Measurements from ENCODE around the gene HTR3D. TPM values are rescaled to one million over a fixed set of nuclear protein-coding genes. Genes with fewer than 3 reads are reported as not detected.
"Not testable (repeated sequence)": the region's sequence is repeated elsewhere in the genome, so short reads cannot be mapped to it uniquely, and the experiment has no call there.

HTR3D gene
- total and polyA plus RNA-seq, 4 experiments from 2014 or later, result not detected

DNA sequence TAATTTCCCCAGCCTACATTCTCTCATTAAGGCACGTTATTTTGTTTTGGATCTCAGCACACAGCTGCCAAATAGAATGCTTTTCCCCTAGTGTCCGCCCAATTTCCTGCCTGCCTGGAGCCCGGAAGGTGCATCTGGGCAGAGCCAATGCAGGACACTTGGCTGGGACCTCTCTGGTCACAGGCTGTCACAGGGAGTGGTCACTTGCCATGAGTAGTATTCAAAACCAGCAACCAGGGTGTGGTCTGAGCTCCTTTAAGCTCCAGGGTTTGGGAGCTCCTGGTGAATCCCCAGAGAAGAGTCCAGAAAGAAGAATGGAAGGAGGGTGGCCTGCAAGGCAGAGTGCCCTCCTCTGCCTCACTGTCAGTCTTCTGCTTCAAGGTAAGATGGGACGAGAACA, 21.2 kb downstream of the HTR3D start, which contains the start of gene HTR3C:
TSS of gene HTR3C (plus strand) at position 281 of the 400 bp plus-strand sequence. CDS start at position 315, 34 bp downstream.
- Mint-ChIP-seq H3K27me3 (peaks cover 4 to 13% of the 10 kb centered on the region in 2 donors), H3K36me3 (no peaks in the 10 kb centered on the region), H3K4me3 (no peak within 1 kb of the TSS), H3K9me3 (peaks cover 0 to 3% (median 0%) of the 10 kb centered on the region in 8 donors), H3K27ac (no peak within 1 kb of the TSS), H3K4me1 (peaks cover 0 to 1% (median 0%) of the 10 kb centered on the region in 4 donors)
- ChIA-PET POLR2A (ENCODE audit: partially characterized antibody) (no interaction called here), CTCF (ENCODE audit: partially characterized antibody) (no interaction called here)
- Histone ChIP-seq H3K9me3 (ENCODE audit: control insufficient read depth in 1 of 2, low read length in 2 of 2) (no peaks in the 10 kb centered on the region), H3K4me3 (ENCODE audit: low read length in 2 of 2) (no peak within 1 kb of the TSS), H3K4me1 (ENCODE audit: insufficient read depth, low read length) (no peaks in the 10 kb centered on the region), H3K36me3 (ENCODE audit: insufficient read depth, low read length) (no peaks in the 10 kb centered on the region), H3K27me3 (ENCODE audit: insufficient read depth, low read length) (no peaks in the 10 kb centered on the region), H3K27ac (ENCODE audit: low read depth, low read length) (no peak within 1 kb of the TSS)
- intact Hi-C loops (cut with micrococcal nuclease), result no loop called here
- no peak for DNase-seq

DNA sequence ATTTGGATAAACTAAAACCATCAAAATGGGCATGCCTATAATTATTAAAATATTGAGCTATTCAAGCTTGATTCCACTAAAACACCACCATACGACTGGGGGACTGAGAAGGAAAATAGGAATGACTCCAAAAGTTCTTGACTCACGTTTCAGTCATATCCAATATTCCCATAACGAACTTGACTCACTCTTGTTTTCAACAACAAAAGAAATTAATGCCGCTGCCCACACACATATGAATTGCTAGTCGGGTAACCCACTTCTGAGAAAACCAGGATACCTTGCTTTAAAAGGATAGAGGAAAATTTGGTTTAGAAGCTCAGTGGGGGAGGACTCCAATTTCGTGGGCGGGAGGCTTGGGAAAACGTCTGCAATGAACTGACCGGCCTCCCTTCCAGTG, 26.5 kb downstream of the HTR3D start:
- CTCF ChIA-PET (ENCODE audit: partially characterized antibody), result no interaction called here
- H3K27me3 ChIP-seq (ENCODE audit: insufficient read depth, low read length), result no peaks in the 10 kb centered on the region
- no peak overlapping the region for H3K27ac ChIP-seq (ENCODE audit: low read depth, low read length)
- H3K4me3 Mint-ChIP-seq, result no peak overlapping the region
- DNase-seq, result no peak
- no peaks in the 10 kb centered on the region for H3K27me3 Mint-ChIP-seq
- H3K4me1 ChIP-seq (ENCODE audit: insufficient read depth, low read length), result no peaks in the 10 kb centered on the region
- H3K4me1 Mint-ChIP-seq, result no peaks in the 10 kb centered on the region
- no peak overlapping the region for H3K27ac Mint-ChIP-seq
- no peaks in the 10 kb centered on the region for H3K36me3 ChIP-seq (ENCODE audit: insufficient read depth, low read length)
- H3K36me3 Mint-ChIP-seq, result no peaks in the 10 kb centered on the region
- intact Hi-C loops (cut with micrococcal nuclease), result no loop called here
- H3K4me3 ChIP-seq (ENCODE audit: low read length in 2 of 2), result no peak overlapping the region
- POLR2A ChIA-PET (ENCODE audit: partially characterized antibody), result interaction anchor here (0.8 kb wide), 1 partner anchor 40 kb away, joined by 3 read pairs; the partner anchor contains the start of gene ABCC5
- no peaks in the 10 kb centered on the region for H3K9me3 ChIP-seq (ENCODE audit: control insufficient read depth in 1 of 2, low read length in 2 of 2)
- H3K9me3 Mint-ChIP-seq, result peaks cover 0 to 1% (median 0%) of the 10 kb centered on the region in 8 donors

GRCh38 chr3:184059424-184059823, 27.9 kb downstream of the HTR3D start:
- no peaks in the 10 kb centered on the region for H3K27me3 Mint-ChIP-seq
- CTCF ChIA-PET (ENCODE audit: partially characterized antibody), result no interaction called here
- H3K4me1 ChIP-seq (ENCODE audit: insufficient read depth, low read length), result no peaks in the 10 kb centered on the region
- no peaks in the 10 kb centered on the region for H3K36me3 Mint-ChIP-seq
- no peak overlapping the region for H3K4me3 ChIP-seq (ENCODE audit: low read length in 2 of 2)
- no peak overlapping the region for H3K27ac Mint-ChIP-seq
- no peak overlapping the region for H3K27ac ChIP-seq (ENCODE audit: low read depth, low read length)
- H3K9me3 Mint-ChIP-seq, result peaks cover 0 to 1% (median 0%) of the 10 kb centered on the region in 8 donors
- no peaks in the 10 kb centered on the region for H3K9me3 ChIP-seq (ENCODE audit: control insufficient read depth in 1 of 2, low read length in 2 of 2)
- intact Hi-C loops (cut with micrococcal nuclease), result no loop called here
- H3K4me3 Mint-ChIP-seq, result no peak overlapping the region
- H3K4me1 Mint-ChIP-seq, result no peaks in the 10 kb centered on the region
- no peak for DNase-seq
- no peaks in the 10 kb centered on the region for H3K36me3 ChIP-seq (ENCODE audit: insufficient read depth, low read length)
- H3K27me3 ChIP-seq (ENCODE audit: insufficient read depth, low read length), result no peaks in the 10 kb centered on the region
- POLR2A ChIA-PET (ENCODE audit: partially characterized antibody), result no interaction called here

GRCh38 chr3:184062637-184063036, 31.1 kb downstream of the HTR3D start:
- intact Hi-C loops (cut with micrococcal nuclease), result no loop called here
- no peak overlapping the region for H3K27ac Mint-ChIP-seq
- no peak overlapping the region for H3K4me3 Mint-ChIP-seq
- POLR2A ChIA-PET (ENCODE audit: partially characterized antibody), result no interaction called here
- no peaks in the 10 kb centered on the region for H3K36me3 ChIP-seq (ENCODE audit: insufficient read depth, low read length)
- H3K9me3 Mint-ChIP-seq, result no peaks in the 10 kb centered on the region
- H3K4me1 ChIP-seq (ENCODE audit: insufficient read depth, low read length), result no peaks in the 10 kb centered on the region
- no peaks in the 10 kb centered on the region for H3K27me3 Mint-ChIP-seq
- no peak overlapping the region for H3K4me3 ChIP-seq (ENCODE audit: low read length in 2 of 2)
- H3K27me3 ChIP-seq (ENCODE audit: insufficient read depth, low read length), result no peaks in the 10 kb centered on the region
- H3K9me3 ChIP-seq (ENCODE audit: control insufficient read depth in 1 of 2, low read length in 2 of 2), result no peaks in the 10 kb centered on the region
- no peaks in the 10 kb centered on the region for H3K4me1 Mint-ChIP-seq
- CTCF ChIA-PET (ENCODE audit: partially characterized antibody), result no interaction called here
- no peak overlapping the region for H3K27ac ChIP-seq (ENCODE audit: low read depth, low read length)
- H3K36me3 Mint-ChIP-seq, result no peaks in the 10 kb centered on the region
- no peak for DNase-seq

- ChIA-PET CTCF (ENCODE audit: partially characterized antibody) (no interaction called here), POLR2A (ENCODE audit: partially characterized antibody) (no interaction called here)
- Mint-ChIP-seq H3K9me3 (peaks cover 0 to 13% (median 5%) of the 10 kb centered on the region in 8 donors), H3K4me1 (no peaks in the 10 kb centered on the region), H3K27ac (no peak overlapping the region), H3K4me3 (no peak overlapping the region), H3K27me3 (peaks cover 4 to 6% of the 10 kb centered on the region in 2 donors), H3K36me3 (peaks cover 0 to 5% of the 10 kb centered on the region in 2 donors)
- H3K4me1 ChIP-seq (ENCODE audit: insufficient read depth, low read length), result no peaks in the 10 kb centered on the region
- intact Hi-C loops (cut with micrococcal nuclease), result no loop called here
- H3K9me3 ChIP-seq (ENCODE audit: control insufficient read depth in 1 of 2, low read length in 2 of 2), result no peaks in the 10 kb centered on the region
- H3K27ac ChIP-seq (ENCODE audit: low read depth, low read length), result no peak overlapping the region
- no peak for DNase-seq
- H3K27me3 ChIP-seq (ENCODE audit: insufficient read depth, low read length), result no peaks in the 10 kb centered on the region
- no peak overlapping the region for H3K4me3 ChIP-seq (ENCODE audit: low read length in 2 of 2)
- H3K36me3 ChIP-seq (ENCODE audit: insufficient read depth, low read length), result no peaks in the 10 kb centered on the region
Observed at GRCh38 chr3:184066211-184066610, 34.7 kb downstream of the HTR3D start.

DNA sequence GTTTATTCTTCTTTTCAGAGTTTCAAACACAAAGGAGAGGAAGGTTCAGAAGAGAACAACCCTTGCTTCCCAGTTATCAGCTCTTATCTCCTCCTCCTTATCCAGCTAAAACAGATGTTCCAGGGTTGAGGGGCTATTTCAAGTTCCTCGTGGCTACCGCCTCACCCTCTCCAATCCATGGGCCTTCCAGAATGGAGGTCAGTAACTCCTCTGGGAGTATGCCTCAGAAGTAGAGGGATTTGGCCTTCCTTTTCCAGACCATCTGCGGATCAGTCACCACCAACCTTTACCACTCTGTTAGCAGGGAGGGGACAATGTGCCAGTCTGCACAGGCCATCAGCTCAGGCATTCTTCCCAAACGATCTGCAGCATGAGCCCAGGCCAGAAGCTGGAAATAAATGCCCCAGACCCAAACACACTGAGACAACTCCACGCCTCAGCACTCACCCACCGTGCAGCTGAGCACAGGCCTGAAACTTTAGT, 36.1 kb downstream of the HTR3D start:
- no peaks in the 10 kb centered on the region for H3K36me3 ChIP-seq (ENCODE audit: insufficient read depth, low read length)
- ChIA-PET CTCF (ENCODE audit: partially characterized antibody) (no interaction called here), POLR2A (ENCODE audit: partially characterized antibody) (no interaction called here)
- intact Hi-C loops (cut with micrococcal nuclease), result no loop called here
- H3K9me3 Mint-ChIP-seq, result peaks cover 0 to 13% (median 6%) of the 10 kb centered on the region in 8 donors
- DNase-seq, result no peak
- H3K27ac ChIP-seq (ENCODE audit: low read depth, low read length), result no peak overlapping the region
- no peak overlapping the region for H3K4me3 ChIP-seq (ENCODE audit: low read length in 2 of 2)
- H3K4me1 Mint-ChIP-seq, result no peaks in the 10 kb centered on the region
- no peaks in the 10 kb centered on the region for H3K9me3 ChIP-seq (ENCODE audit: control insufficient read depth in 1 of 2, low read length in 2 of 2)
- H3K36me3 Mint-ChIP-seq, result peaks cover 0 to 5% of the 10 kb centered on the region in 2 donors
- H3K27me3 Mint-ChIP-seq, result peaks cover 4 to 6% of the 10 kb centered on the region in 2 donors
- no peak overlapping the region for H3K27ac Mint-ChIP-seq
- no peaks in the 10 kb centered on the region for H3K4me1 ChIP-seq (ENCODE audit: insufficient read depth, low read length)
- no peak overlapping the region for H3K4me3 Mint-ChIP-seq
- H3K27me3 ChIP-seq (ENCODE audit: insufficient read depth, low read length), result no peaks in the 10 kb centered on the region

GRCh38 chr3:184068344-184068743, 36.8 kb downstream of the HTR3D start:
- Histone ChIP-seq H3K27ac (ENCODE audit: low read depth, low read length) (no peak overlapping the region), H3K27me3 (ENCODE audit: insufficient read depth, low read length) (no peaks in the 10 kb centered on the region), H3K4me1 (ENCODE audit: insufficient read depth, low read length) (no peaks in the 10 kb centered on the region), H3K4me3 (ENCODE audit: low read length in 2 of 2) (no peak overlapping the region), H3K9me3 (ENCODE audit: control insufficient read depth in 1 of 2, low read length in 2 of 2) (no peaks in the 10 kb centered on the region), H3K36me3 (ENCODE audit: insufficient read depth, low read length) (no peaks in the 10 kb centered on the region)
- DNase-seq, result no peak
- no peaks in the 10 kb centered on the region for H3K4me1 Mint-ChIP-seq
- H3K27me3 Mint-ChIP-seq, result peaks cover 4 to 6% of the 10 kb centered on the region in 2 donors
- H3K9me3 Mint-ChIP-seq, result peaks cover 0 to 13% (median 6%) of the 10 kb centered on the region in 8 donors
- intact Hi-C loops (cut with micrococcal nuclease), result no loop called here
- no peak overlapping the region for H3K4me3 Mint-ChIP-seq
- no peak overlapping the region for H3K27ac Mint-ChIP-seq
- H3K36me3 Mint-ChIP-seq, result peaks cover 0 to 5% of the 10 kb centered on the region in 2 donors
- ChIA-PET CTCF (ENCODE audit: partially characterized antibody) (no interaction called here), POLR2A (ENCODE audit: partially characterized antibody) (no interaction called here)

DNA sequence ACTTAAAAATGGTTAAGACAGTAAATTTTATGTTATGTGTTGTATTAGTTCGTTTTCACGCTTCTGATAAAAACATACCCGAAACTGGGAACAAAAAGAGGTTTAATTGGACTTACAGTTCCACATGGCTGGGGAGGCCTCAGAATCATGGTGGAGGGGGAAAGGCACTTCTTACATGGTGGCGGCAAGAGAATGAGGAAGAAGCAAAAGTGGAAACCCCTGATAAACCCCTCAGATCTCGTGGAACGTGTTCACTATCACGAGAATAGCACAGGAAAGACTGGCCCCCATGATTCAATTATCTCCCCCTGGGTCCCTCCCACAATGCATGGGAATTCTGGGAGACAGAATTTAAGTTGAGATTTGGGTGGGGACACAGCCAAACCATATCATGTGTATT, 39.6 kb downstream of the HTR3D start:
- DNase-seq; H3K4me1 ChIP-seq (ENCODE audit: insufficient read depth, low read length); H3K36me3 Mint-ChIP-seq; H3K27me3 ChIP-seq (ENCODE audit: insufficient read depth, low read length); H3K9me3 ChIP-seq (ENCODE audit: control insufficient read depth in 1 of 2, low read length in 2 of 2); H3K4me3 ChIP-seq (ENCODE audit: low read length in 2 of 2); POLR2A ChIA-PET (ENCODE audit: partially characterized antibody); H3K27ac ChIP-seq (ENCODE audit: low read depth, low read length); intact Hi-C loops (cut with micrococcal nuclease); H3K4me3 Mint-ChIP-seq; CTCF ChIA-PET (ENCODE audit: partially characterized antibody); H3K27ac Mint-ChIP-seq; H3K27me3 Mint-ChIP-seq; H3K36me3 ChIP-seq (ENCODE audit: insufficient read depth, low read length); H3K4me1 Mint-ChIP-seq: not testable (repeated sequence)
- H3K9me3 Mint-ChIP-seq, result peaks cover 0 to 13% (median 6%) of the 10 kb centered on the region in 8 donors
